OCI-LY3 (cell line): Measurements from ENCODE around the gene ERBB4.

Source experiments
- CTCF ChIP-seq: fragments of 200-600, 300-600 bp; sonication (generic); IDR thresholded peaks from 2 replicates; pipeline ENCODE4 v1.5.1; 2014; ENCODE audit warnings: antibody characterized with exemption, low read length, low read depth
- EZH2phosphoT487 ChIP-seq: fragments of 200-600 bp; shearing (Covaris generic); IDR thresholded peaks from 2 replicates; pipeline ENCODE4 v1.6.1; 2018; ENCODE audit warnings: antibody characterized with exemption, mixed run types, low read depth

GRCh38 chr2:211877061-211877460 is 661.5 kb downstream of the ERBB4 start:
- TF ChIP-seq CTCF (no peak), EZH2phosphoT487 (no peak)
